Panc1 (cell line): ENCODE measurements around the gene ABCC1.

Experiments used
- CTCF ChIP-seq: fragments of 450-650 bp; IDR thresholded peaks from 2 replicates; pipeline ENCODE4 v1.5.1; 2017; ENCODE audit warnings: mild to moderate bottlenecking
- POLR2AphosphoS5 ChIP-seq: IDR thresholded peaks from 2 replicates; pipeline ENCODE4 v1.6.1; 2012; ENCODE audit warnings: mild to moderate bottlenecking, low read depth, low read length, moderate library complexity
- REST ChIP-seq, 2 experiments: IDR thresholded peaks; 2 replicates each; pipeline ENCODE4 v1.6.1; 2011 to 2012; ENCODE audit warnings: low read depth in 2 of 2, control low read depth in 1 of 2, low read length in 1 of 2, mild to moderate bottlenecking in 1 of 2, moderate library complexity in 1 of 2; ENCODE audit not compliant: insufficient read depth in 1 of 2
- SIN3A ChIP-seq: IDR thresholded peaks from 2 replicates; pipeline ENCODE4 v1.6.1; 2012; ENCODE audit warnings: low read depth, mild to moderate bottlenecking, low read length, moderate library complexity, borderline replicate concordance; ENCODE audit not compliant: insufficient read depth
- TCF7L2 ChIP-seq: IDR thresholded peaks from 2 replicates; pipeline ENCODE4 v1.6.1; 2011; ENCODE audit warnings: mild to moderate bottlenecking, low read depth, low read length, inconsistent platforms

- TF ChIP-seq CTCF (no peak), REST (IDR thresholded peaks at IDR 0.05; ENCODE audit: insufficient read depth in 1 of 2, low read depth in 2 of 2, low read length in 1 of 2) (no peak), SIN3A (no peak), POLR2AphosphoS5 (no peak), TCF7L2 (no peak)
Measured at GRCh38 chr16:16133943-16134604, 184.7 kb downstream of the ABCC1 start.
